HG03025 (cell line): ENCODE results near the gene LONP2.

Experiments used
- ATAC-seq: cut with Tn5 transposase; IDR thresholded peaks from one replicate; pipeline ENCODE4 v1.9.1; 2021; ENCODE audit warnings: mild to moderate bottlenecking, moderate library complexity; ENCODE audit not compliant: unreplicated experiment, low FRiP score

LONP2 gene

GRCh38 chr16:48244080-48244862 lies at the start of gene LONP2:
Gene LONP2, plus strand, starts transcription at chr16:48244300. Its CDS starts 89 bp downstream, at chr16:48244389.
- ATAC-seq = peak; percentile 88

GRCh38 chr16:48194828-48195556 lies 49.1 kb upstream of the LONP2 start:
- no peak for ATAC-seq

GRCh38 chr16:48197294-48197693 lies 46.8 kb upstream of the LONP2 start:
- ATAC-seq = no peak

GRCh38 chr16:48201515-48202201 lies 42.4 kb upstream of the LONP2 start:
- ATAC-seq = no peak

- ATAC-seq = no peak
Observed at GRCh38 chr16:48203974-48204824, 39.9 kb upstream of the LONP2 start.

- no peak for ATAC-seq
Observed at GRCh38 chr16:48204825-48205151, 39.3 kb upstream of the LONP2 start.

- ATAC-seq = no peak
Observed at GRCh38 chr16:48206594-48207242, 37.4 kb upstream of the LONP2 start.

GRCh38 chr16:48210747-48211146 lies 33.4 kb upstream of the LONP2 start:
- no peak for ATAC-seq

- ATAC-seq = no peak
Observed at GRCh38 chr16:48212033-48212432, 32.1 kb upstream of the LONP2 start.

GRCh38 chr16:48215738-48216137 lies 28.4 kb upstream of the LONP2 start:
- ATAC-seq = no peak

GRCh38 chr16:48217708-48218107 lies 26.4 kb upstream of the LONP2 start:
- no peak for ATAC-seq

GRCh38 chr16:48218473-48218872 lies 25.6 kb upstream of the LONP2 start:
- ATAC-seq = no peak

- no peak for ATAC-seq
Observed at GRCh38 chr16:48220891-48221290, 23.2 kb upstream of the LONP2 start.

- no peak for ATAC-seq
Observed at GRCh38 chr16:48223490-48223889, 20.6 kb upstream of the LONP2 start.

- ATAC-seq = no peak
Observed at GRCh38 chr16:48225456-48225855, 18.6 kb upstream of the LONP2 start.

- ATAC-seq = no peak
Observed at GRCh38 chr16:48231727-48232492, 12.2 kb upstream of the LONP2 start.

- no peak for ATAC-seq
Observed at GRCh38 chr16:48232493-48233040, 11.5 kb upstream of the LONP2 start.

- no peak for ATAC-seq
Observed at GRCh38 chr16:48234630-48235029, 9.5 kb upstream of the LONP2 start.

GRCh38 chr16:48235058-48235555 lies 9.0 kb upstream of the LONP2 start:
- no peak for ATAC-seq
